ENCODE measurements around the gene ZNF583.

Gene ZNF583

DNA sequence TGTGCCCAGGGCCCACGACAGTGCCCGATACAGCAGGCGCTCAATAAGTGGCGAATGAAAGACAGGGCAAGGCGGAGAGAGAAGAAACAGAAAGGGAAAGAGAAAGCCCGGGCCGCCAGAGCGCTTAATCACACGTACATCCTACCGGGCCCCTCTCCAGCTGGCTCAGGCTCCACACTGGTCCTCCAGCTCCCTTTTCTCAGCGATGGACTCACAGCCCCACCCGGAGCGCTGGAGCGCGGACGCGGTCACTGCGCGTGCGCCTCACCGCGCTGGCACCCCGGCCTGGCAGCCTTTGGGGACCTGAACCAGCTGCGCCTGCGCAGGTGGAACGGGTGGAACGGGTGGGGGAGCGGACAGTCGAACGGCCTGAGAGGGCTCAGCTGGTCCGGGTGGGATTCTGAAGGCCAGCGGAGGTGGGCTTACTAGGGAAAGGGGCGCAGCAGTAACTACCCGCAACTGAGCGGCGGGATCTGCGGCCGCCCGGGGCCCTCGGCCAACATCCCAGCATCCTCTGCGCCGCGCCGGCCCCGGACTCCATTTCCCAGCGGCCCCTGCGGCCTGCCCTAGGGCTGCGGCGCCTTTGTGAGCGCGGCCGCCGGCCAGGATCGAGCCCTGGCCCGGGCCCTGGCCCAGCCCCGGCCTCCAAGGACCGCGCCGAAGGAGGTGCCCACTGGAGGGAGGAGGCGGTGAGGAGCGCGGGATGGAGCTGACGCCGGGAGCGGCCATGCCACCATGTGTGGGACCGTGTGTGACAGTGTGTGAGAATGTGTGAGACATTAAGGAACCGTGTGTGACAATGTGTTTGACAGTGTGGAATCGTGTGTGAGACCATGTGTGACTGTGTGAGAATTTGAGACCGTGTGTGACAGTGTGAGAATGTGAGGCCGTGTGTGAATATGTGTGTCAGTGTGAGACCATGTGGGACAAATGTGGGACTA, at the start of gene ZNF583:
TSS of gene ZNF583 (plus strand) at position 569 of the 941 bp plus-strand sequence. CDS start 2,783 bp downstream, outside the sequence.
- H3K4me3 ChIP-seq (ENCODE audit: low read depth, low read length): peak within 1 kb of the TSS; percentile 90

GRCh38 chr19:56355517-56355916, 48.6 kb upstream of the ZNF583 start:
- H3K4me3 ChIP-seq (ENCODE audit: low read depth, low read length): no peak overlapping the region
- no peak for DNase-seq (ENCODE audit: low read depth)

More for the DNA sequence above, at the start of gene ZNF583:
- peak; percentile 91 for DNase-seq (ENCODE audit: low read depth)

DNA sequence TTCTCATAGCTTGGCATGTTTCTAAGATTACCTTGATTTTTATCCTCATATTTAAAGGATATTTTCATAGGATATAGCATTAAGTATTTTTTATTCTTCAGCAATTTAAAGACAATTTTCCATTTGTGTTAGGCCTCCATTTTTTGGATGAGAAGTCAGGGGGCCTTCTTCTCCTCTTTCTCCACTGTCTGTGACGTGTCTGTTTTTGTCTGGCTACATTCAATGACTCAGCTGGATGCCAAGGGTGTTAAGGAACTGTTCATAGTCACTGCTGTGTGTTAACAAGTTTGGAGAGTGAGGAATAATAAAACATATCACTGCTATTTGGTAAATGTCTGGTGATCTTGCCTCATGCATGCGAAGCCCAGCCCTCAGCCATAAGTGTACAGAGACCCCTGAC, 47.2 kb upstream of the ZNF583 start:
- H3K4me3 ChIP-seq (ENCODE audit: low read depth, low read length): no peak overlapping the region
- no peak for DNase-seq (ENCODE audit: low read depth)

DNA sequence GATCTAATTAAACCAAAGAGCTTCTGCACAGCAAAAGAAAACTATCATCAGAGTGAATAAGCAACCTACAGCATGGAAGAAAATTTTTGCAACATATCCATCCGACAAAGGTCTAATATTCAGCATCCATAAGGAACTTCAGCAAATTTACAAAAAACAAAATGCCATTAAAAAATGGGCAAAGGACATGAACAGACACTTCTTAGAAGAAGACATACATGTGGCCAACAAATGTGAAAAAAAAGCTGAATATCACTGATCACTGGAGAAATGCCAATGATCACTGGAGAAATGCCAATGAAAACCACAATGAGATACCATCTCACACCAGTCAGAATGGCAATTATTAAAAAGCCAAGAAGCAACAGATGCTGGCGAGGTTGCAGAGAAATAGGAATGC, 43.3 kb upstream of the ZNF583 start:
- DNase-seq (ENCODE audit: low read depth): no peak
- H3K4me3 ChIP-seq (ENCODE audit: low read depth, low read length): no peak overlapping the region

GRCh38 chr19:56367829-56368711, 36.1 kb upstream of the ZNF583 start:
- peak overlapping the region; percentile 57 for H3K4me3 ChIP-seq (ENCODE audit: low read depth, low read length)
- peak; percentile 87 for DNase-seq (ENCODE audit: low read depth)

GRCh38 chr19:56369886-56370676, 34.1 kb upstream of the ZNF583 start:
- DNase-seq (ENCODE audit: low read depth): no peak
- no peak overlapping the region for H3K4me3 ChIP-seq (ENCODE audit: low read depth, low read length)

DNA sequence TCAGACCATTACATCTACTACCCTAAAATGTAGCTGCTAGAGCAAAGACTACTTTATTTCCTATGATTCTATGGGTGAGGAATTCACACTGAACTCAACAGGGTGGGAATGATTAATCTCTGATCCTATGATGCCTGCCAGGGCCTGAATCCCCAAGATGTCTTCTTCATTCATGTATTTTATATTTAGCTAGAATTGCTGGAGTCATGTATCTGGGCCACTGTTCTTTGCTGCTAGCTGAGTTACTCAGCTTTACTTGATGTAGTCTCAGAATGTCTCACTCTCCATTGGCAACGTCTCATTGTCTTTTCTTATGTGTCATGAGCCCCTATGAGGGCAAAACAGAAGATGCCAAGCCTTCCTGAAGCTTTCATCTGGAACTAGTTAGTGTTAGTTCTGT, 31.9 kb upstream of the ZNF583 start:
- no peak for DNase-seq (ENCODE audit: low read depth)
- no peak overlapping the region for H3K4me3 ChIP-seq (ENCODE audit: low read depth, low read length)

DNA sequence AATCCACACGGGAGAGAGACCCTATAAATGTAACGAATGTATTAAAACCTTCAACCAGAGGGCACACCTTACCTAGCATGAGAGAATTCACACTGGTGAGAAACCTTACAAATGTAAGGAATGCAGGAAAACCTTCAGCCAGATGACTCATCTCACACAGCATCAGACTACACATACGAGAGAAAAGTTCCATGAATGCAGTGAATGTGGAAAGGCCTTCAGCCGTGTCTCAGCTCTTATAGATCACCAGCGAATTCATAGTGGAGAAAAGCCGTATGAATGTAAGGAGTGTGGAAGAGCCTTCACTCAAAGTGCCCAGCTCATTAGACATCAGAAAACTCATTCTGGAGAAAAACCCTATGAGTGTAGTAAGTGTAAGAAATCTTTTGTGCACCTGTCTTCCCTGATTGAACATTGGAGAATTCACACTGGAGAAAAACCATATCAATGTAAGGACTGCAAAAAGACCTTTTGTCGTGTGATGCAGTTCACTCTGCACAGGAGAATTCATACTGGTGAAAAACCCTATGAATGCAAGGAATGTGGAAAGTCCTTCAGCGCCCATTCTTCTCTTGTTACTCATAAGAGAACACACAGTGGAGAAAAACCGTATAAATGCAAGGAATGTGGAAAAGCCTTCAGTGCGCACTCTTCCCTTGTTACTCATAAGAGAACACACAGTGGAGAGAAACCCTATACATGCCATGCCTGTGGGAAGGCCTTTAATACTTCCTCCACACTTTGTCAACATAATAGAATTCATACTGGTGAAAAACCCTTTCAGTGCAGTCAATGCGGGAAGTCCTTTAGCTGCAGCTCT, 26.8 kb upstream of the ZNF583 start:
- DNase-seq (ENCODE audit: low read depth): no peak
- H3K4me3 ChIP-seq (ENCODE audit: low read depth, low read length): no peak overlapping the region

- DNase-seq (ENCODE audit: low read depth): no peak
Measured at GRCh38 chr19:56383826-56384605, 20.1 kb upstream of the ZNF583 start.

DNA sequence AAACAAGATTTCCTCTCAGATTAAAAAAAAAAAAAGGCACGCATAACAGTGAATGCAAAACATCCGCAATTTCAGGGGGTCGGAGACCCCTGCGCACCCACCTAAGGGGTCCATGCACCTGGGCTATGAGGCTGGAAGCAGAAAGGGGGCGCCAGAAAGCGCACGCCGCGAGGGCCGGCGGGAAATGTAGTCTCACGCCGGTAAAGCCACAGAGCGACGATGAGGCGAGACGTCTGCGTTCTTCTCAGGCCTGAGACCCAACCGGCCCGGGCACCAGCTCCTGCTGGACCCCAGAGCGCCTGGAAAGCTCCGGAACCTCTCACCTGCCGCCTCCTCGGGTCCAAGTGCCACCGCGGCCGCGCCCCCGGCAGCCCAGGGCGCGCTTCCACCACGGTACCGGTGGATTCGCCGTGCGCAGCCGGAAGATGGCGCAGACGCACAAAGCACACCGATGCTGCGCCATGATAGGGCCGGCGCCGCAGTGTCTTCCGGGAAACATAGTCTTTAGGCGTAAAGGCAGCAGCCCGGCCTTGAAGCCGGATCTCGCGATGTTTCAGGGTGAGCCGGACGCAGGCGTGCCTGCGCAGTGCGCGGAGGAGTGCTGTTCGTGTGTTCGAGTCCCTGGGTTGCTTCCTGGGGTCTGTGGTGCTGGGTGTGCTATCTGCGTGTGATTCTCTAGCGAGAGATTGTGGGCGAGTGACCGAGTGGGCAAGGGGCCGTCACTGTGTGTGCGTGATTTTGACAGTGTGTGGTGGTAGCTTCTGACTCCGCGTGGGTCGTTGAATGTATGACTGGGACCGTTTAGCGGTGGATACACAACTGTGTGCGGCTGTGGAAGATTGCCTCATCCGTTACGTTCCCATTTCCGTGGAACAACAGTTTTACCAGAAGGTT, 10.8 kb upstream of the ZNF583 start, which contains the start of gene ZNF582:
TSS of gene ZNF582 (minus strand) at position 416 of the 894 bp plus-strand sequence. CDS start 1,782 bp downstream, outside the sequence.
- peak; percentile 93 for DNase-seq (ENCODE audit: low read depth)
- H3K4me3 ChIP-seq (ENCODE audit: low read depth, low read length): peak within 1 kb of the TSS; percentile 73

More at GRCh38 chr19:56383826-56384605, 20.1 kb upstream of the ZNF583 start:
- H3K4me3 ChIP-seq (ENCODE audit: low read depth, low read length): no peak overlapping the region

DNA sequence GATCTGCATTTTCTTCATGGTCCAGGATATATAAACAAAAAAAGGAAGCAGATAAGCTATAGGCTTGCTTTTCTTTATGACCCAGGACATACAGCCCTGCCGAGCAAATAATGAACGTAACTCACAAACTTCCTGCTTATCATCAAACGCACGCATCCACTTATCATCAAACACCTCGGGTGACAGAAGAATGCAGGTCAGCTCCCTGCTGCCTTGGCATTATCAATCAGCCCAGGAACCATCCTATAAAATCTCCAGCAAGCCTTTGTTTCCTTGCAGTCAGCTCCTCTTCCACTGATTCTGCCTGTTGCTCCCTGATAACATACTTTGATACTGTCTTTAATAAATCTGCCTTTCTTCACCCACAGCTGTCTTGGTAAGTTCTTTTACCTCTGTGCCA, 5.3 kb upstream of the ZNF583 start:
- no peak overlapping the region for H3K4me3 ChIP-seq (ENCODE audit: low read depth, low read length)
- DNase-seq (ENCODE audit: low read depth): no peak

DNA sequence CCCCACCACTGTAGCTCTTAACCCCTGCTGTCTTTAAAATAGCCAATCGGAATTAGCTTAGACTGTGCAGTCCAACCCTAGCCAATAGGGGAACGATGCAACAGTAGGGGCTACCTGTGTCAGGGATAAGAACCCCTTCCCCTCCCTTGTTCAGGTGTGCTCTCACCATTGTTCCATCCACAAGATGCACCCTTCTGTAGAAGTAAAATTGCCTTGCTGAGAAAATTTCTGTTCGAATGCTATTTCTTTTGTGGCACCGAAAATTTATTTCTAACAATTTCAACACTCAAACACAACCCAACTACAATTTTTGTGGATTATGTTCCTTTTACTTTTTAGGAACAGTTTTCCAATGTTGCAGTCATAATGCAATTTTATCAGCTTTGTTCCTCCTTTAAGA, 3.6 kb upstream of the ZNF583 start:
- DNase-seq (ENCODE audit: low read depth): no peak
- no peak overlapping the region for H3K4me3 ChIP-seq (ENCODE audit: low read depth, low read length)

- DNase-seq (ENCODE audit: low read depth): no peak
- H3K4me3 ChIP-seq (ENCODE audit: low read depth, low read length): peak overlapping the region; percentile 90
Measured at GRCh38 chr19:56403261-56403660, 871 bp upstream of the ZNF583 start.

DNA sequence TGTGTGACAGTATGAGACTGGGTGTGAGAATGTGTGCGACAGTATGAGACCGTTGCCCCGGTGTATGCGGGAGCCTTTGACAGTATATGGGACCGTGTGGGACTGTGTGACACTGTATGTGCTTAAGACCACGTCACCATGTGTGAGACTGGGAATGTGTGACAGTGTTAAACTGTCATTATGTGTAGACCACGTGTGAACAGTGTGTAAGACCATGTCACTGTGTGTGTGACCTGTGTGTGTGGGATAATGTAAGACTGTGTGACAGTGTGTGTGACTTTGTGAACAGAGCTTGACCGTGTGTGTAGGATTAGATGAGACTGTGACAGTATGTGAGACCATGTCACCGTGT, 549 bp downstream of the ZNF583 start:
- H3K4me3 ChIP-seq (ENCODE audit: low read depth, low read length): peak overlapping the region; percentile 90
- DNase-seq (ENCODE audit: low read depth): no peak

DNA sequence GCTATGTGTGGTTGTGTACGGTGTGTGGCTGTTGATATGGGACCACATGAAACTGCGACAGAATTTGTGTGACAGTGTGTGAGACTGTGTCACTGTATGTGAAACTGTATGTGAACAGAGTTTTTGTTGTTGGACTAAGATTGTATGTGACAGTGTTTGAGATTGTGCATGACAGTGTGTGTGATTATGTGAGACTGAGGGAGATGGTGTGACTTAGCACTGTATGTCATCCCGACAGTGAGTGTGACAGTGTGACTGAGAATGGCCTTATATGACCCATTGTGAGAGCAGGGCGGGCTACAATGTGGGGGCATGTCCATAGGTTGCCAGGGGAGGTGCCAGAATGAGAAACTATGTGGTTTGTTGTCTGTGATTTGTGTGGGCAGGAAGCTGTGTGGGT, 930 bp downstream of the ZNF583 start:
- no peak for DNase-seq (ENCODE audit: low read depth)
- H3K4me3 ChIP-seq (ENCODE audit: low read depth, low read length): peak overlapping the region; percentile 90

DNA sequence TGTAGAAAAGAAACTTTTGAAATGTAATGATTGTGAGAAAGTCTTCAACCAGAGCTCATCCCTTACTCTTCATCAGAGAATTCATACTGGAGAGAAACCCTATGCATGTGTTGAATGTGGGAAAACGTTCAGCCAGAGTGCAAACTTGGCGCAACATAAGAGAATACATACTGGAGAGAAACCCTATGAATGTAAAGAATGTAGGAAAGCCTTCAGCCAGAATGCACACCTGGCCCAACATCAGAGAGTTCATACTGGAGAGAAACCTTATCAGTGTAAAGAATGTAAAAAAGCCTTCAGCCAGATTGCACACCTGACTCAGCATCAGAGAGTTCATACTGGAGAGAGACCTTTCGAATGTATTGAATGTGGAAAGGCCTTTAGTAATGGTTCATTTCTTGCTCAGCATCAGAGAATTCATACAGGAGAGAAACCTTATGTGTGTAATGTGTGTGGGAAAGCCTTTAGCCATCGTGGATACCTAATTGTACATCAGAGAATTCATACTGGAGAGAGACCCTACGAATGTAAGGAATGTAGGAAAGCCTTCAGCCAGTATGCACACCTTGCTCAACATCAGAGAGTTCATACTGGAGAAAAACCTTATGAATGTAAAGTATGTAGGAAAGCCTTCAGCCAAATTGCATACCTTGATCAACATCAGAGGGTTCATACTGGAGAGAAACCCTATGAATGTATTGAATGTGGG, 19.3 kb downstream of the ZNF583 start:
- DNase-seq (ENCODE audit: low read depth): no peak
- H3K4me3 ChIP-seq (ENCODE audit: low read depth, low read length): no peak overlapping the region
